Ascending aorta (tissue), 2 donors: ENCODE data around the gene ACTA1. TPM values are rescaled to one million over a fixed set of nuclear protein-coding genes. Genes with fewer than 3 reads are reported as not detected.

Source experiments
- DNase-seq, 2 donors: peaks; one replicate each; pipeline ENCODE4 v3.0.0-alpha.2; 2019; ENCODE audit warnings: low spot score in 2 of 2
- H3K27ac ChIP-seq, 2 donors: fragments of 200-600 bp; sonication (generic); one replicate each; pipeline ENCODE4 v1.5.1; 2016 to 2017; ENCODE audit warnings: mild to moderate bottlenecking in 1 of 2
- H3K27me3 ChIP-seq: fragments of 200-600 bp; sonication (generic); one replicate; pipeline ENCODE4 v1.5.1; 2017
- H3K36me3 ChIP-seq, 2 donors: fragments of 200-600 bp; sonication (generic); one replicate each; pipeline ENCODE4 v1.5.1; 2016
- H3K4me1 ChIP-seq, 2 donors: fragments of 200-600 bp; sonication (generic); one replicate each; pipeline ENCODE4 v1.5.1; 2016 to 2017; ENCODE audit warnings: mild to moderate bottlenecking in 1 of 2
- H3K4me3 ChIP-seq, 2 donors: fragments of 200-600 bp; sonication (generic); one replicate each; pipeline ENCODE4 v1.5.1; 2016 to 2017; ENCODE audit warnings: mild to moderate bottlenecking in 1 of 2
- H3K9me3 ChIP-seq, 2 donors: fragments of 200-600 bp; sonication (generic); one replicate each; pipeline ENCODE4 v1.5.1; 2016
- intact Hi-C: fragments of 100-400 bp; cut with DNase I; formaldehyde crosslinking; loops from one replicate; pipeline ENCODE4 v1.15.1; 2023
- total RNA-seq: library from RNA; depleted of rRNA; stranded (reverse); fragments of >200 nt; gene quantifications from one replicate; pipeline ENCODE4 v1.1.0, GENCODE V29; 2016
- TF ChIP-seq, protein P1 (sequence below), 3 experiments: fragments of 200-600 bp in 2 of 3; fragments of 450-650 bp in 1 of 3; sonication (generic) in 2 of 3; IDR thresholded peaks; one replicate each; pipeline ENCODE4 v1.5.1; 2016 to 2019; ENCODE audit warnings: antibody characterized with exemption in 3 of 3, mild to moderate bottlenecking in 1 of 3, moderate library complexity in 1 of 3

ACTA1 gene
- total RNA-seq, 1 donor from 2014 or later, result not detected

DNA sequence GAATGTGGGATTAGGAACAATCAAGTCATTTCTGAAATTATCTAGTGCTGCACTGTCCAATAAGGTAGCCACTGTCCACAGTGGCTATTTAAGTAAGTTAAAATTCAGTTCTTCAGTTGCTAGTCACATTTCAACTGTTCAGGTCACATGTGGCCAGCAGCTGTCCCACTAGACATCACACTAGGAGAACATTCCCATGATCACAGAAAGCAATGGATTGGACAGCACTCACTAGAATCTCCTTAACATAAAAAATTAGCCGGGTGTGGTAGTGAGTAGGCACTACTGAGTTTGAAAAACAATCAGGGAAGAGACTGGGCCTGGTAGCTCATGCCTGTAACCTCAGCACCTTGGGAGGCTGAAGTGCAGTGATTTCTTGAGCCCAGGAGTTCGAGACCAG, 40.6 kb upstream of the ACTA1 start:
- no peak overlapping the region for H3K4me3 ChIP-seq
- no peaks in the 10 kb centered on the region for H3K27me3 ChIP-seq
- H3K4me1 ChIP-seq, result no peaks in the 10 kb centered on the region
- TF ChIP-seq, protein P1, sequence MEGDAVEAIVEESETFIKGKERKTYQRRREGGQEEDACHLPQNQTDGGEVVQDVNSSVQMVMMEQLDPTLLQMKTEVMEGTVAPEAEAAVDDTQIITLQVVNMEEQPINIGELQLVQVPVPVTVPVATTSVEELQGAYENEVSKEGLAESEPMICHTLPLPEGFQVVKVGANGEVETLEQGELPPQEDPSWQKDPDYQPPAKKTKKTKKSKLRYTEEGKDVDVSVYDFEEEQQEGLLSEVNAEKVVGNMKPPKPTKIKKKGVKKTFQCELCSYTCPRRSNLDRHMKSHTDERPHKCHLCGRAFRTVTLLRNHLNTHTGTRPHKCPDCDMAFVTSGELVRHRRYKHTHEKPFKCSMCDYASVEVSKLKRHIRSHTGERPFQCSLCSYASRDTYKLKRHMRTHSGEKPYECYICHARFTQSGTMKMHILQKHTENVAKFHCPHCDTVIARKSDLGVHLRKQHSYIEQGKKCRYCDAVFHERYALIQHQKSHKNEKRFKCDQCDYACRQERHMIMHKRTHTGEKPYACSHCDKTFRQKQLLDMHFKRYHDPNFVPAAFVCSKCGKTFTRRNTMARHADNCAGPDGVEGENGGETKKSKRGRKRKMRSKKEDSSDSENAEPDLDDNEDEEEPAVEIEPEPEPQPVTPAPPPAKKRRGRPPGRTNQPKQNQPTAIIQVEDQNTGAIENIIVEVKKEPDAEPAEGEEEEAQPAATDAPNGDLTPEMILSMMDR (IDR thresholded peaks at IDR 0.05), result no peak
- DNase-seq, result no peak
- intact Hi-C loops, result no loop called here
- no peak overlapping the region for H3K27ac ChIP-seq
- H3K36me3 ChIP-seq, result peaks cover 48 to 83% of the 10 kb centered on the region in 2 donors
- no peaks in the 10 kb centered on the region for H3K9me3 ChIP-seq

DNA sequence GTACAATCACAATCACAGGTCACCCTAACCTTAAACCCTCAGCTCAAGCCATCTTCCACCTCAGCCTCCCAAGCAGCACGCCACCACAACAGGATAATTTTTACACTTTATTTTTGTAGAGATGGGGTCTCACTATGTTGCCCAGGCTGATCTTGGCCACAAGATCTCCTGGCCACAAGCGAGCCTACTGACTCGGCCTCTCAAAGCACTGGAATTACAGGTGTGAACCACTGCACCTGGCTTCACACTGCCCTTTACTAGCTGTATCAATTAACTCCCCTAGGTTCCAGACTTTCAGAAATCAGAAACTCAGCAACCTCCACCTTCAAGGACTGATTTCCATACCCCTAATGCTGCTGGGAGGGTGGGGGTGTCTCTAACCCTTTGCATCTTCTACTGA, 37.3 kb upstream of the ACTA1 start:
- Histone ChIP-seq H3K36me3 (peaks cover 52 to 75% of the 10 kb centered on the region in 2 donors), H3K4me3 (no peak overlapping the region), H3K4me1 (no peaks in the 10 kb centered on the region), H3K27ac (no peak overlapping the region), H3K27me3 (no peaks in the 10 kb centered on the region), H3K9me3 (no peaks in the 10 kb centered on the region)
- TF ChIP-seq, protein P1 (IDR thresholded peaks at IDR 0.05), result no peak
- intact Hi-C loops, result no loop called here
- no peak for DNase-seq

DNA sequence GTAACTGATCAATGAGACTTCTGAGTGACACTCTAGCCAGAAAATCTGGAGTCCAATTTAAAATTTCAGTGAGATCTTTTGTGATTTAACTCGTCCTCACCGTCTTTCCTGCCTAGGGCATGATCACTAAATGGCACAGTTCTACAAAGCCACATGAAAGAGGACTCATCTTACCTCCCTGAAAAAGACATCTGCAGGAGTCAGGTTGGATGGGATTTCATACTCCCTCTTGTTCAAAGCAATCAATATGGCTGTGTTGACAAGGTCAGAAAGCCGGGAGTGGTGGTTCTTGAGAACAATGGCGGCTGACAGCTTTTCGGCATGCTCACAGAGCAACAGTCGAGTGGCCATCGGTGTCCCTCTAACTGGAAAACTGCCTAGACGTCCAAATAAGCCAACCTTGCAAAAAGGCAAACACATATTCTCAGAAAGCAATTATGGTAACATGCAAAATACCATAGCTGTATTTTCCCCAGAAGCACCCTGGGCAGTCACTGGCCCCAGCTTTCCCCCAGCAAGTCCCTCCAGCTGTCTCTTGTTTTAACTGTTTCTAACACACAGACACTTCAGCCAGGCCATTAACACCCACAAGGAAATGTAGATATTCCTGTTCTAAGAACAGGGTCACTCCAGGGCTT, 36.6 kb upstream of the ACTA1 start:
- Histone ChIP-seq H3K9me3 (no peaks in the 10 kb centered on the region), H3K4me3 (no peak overlapping the region), H3K4me1 (no peaks in the 10 kb centered on the region), H3K27ac (no peak overlapping the region), H3K36me3 (peaks cover 51 to 74% of the 10 kb centered on the region in 2 donors), H3K27me3 (no peaks in the 10 kb centered on the region)
- intact Hi-C loops, result no loop called here
- TF ChIP-seq, protein P1 (IDR thresholded peaks at IDR 0.05), result no peak
- DNase-seq, result no peak

DNA sequence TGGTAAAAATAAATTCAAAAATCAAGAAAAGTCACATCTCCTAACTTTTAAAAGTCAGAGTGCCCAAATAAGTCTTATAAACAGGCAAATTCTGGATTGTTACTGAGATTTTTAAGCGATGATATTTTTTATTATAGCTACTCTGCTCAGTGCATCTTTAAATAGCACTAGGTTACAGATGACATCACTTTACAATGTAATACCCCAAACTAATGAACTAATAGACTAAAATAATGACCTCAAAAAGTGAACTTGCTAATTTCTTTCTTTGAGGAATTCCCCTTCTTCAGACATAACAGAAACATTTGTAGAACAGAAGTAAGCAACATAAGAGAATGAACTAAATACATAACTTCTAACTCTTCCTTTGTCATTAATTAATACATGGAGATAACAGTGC, 33.0 kb upstream of the ACTA1 start:
- H3K27ac ChIP-seq, result no peak overlapping the region
- DNase-seq, result no peak
- peaks cover 47 to 73% of the 10 kb centered on the region in 2 donors for H3K36me3 ChIP-seq
- H3K27me3 ChIP-seq, result no peaks in the 10 kb centered on the region
- H3K4me1 ChIP-seq, result no peaks in the 10 kb centered on the region
- TF ChIP-seq, protein P1 (IDR thresholded peaks at IDR 0.05), result no peak
- intact Hi-C loops, result no loop called here
- H3K4me3 ChIP-seq, result no peak overlapping the region
- H3K9me3 ChIP-seq, result no peaks in the 10 kb centered on the region

DNA sequence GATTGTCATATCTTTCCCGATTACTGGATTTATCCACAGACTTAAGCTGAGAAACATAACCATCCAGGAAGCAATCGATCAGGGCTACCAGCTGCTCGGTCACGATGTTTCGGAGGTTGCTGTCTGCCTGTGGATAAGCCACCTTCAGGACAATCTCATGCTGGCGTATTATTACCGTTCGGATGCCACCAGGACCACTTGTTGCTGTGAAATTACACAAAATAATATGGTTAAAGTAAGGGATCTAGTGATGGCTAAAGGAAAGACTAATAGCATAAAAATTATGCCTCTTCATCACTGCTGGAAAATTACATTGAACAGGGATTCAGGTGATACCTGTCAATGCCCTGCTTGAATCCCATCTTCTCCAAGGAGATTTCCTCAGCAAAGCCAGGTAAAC, 30.8 kb upstream of the ACTA1 start:
- DNase-seq, result no peak
- TF ChIP-seq, protein P1 (IDR thresholded peaks at IDR 0.05), result no peak
- Histone ChIP-seq H3K4me3 (no peak overlapping the region), H3K27me3 (no peaks in the 10 kb centered on the region), H3K4me1 (no peaks in the 10 kb centered on the region), H3K36me3 (peaks cover 56 to 72% of the 10 kb centered on the region in 2 donors), H3K27ac (no peak overlapping the region), H3K9me3 (no peaks in the 10 kb centered on the region)
- intact Hi-C loops, result no loop called here
